GM19372 (cell line): ENCODE measurements around the gene RAB9B.

Source experiments
- ATAC-seq: cut with Tn5 transposase; IDR thresholded peaks from one replicate; pipeline ENCODE4 v1.9.1; 2021; ENCODE audit warnings: mild to moderate bottlenecking, low read depth, moderate library complexity; ENCODE audit not compliant: unreplicated experiment

Gene RAB9B

GRCh38 chrX:103773445-103773844, 58.6 kb downstream of the RAB9B start:
- ATAC-seq, result no peak
